Activated T-cell treated with anti-CD3 and anti-CD28 coated beads for 1 hour (primary cell): ENCODE measurements around the gene SLC28A3.
"Not testable (repeated sequence)": the region's sequence is repeated elsewhere in the genome, so short reads cannot be mapped to it uniquely, and the experiment has no call there.

Source experiments
- DNase-seq: peaks from one replicate; pipeline ENCODE4 v3.0.0-alpha.2; 2020; ENCODE audit warnings: low read depth

SLC28A3 gene

GRCh38 chr9:84340535-84340934 lies at the start of gene SLC28A3:
TSS of gene SLC28A3 (minus strand) at chr9:84340758. CDS start at chr9:84340633, 125 bp downstream.
- DNase-seq = no peak

GRCh38 chr9:84390254-84390653 lies 49.7 kb upstream of the SLC28A3 start:
- DNase-seq = not testable (repeated sequence)

GRCh38 chr9:84387821-84388220 lies 47.3 kb upstream of the SLC28A3 start:
- no peak for DNase-seq

GRCh38 chr9:84386753-84387152 lies 46.2 kb upstream of the SLC28A3 start:
- no peak for DNase-seq

GRCh38 chr9:84385386-84386040 lies 45.0 kb upstream of the SLC28A3 start:
- no peak for DNase-seq

GRCh38 chr9:84384617-84385016 lies 44.1 kb upstream of the SLC28A3 start:
- DNase-seq = no peak

GRCh38 chr9:84383178-84383577 lies 42.6 kb upstream of the SLC28A3 start:
- DNase-seq = no peak

GRCh38 chr9:84382720-84383119 lies 42.2 kb upstream of the SLC28A3 start:
- no peak for DNase-seq

- no peak for DNase-seq
Observed at GRCh38 chr9:84381508-84381907, 41.0 kb upstream of the SLC28A3 start.

- DNase-seq = no peak
Observed at GRCh38 chr9:84379740-84380139, 39.2 kb upstream of the SLC28A3 start.

GRCh38 chr9:84375954-84376353 lies 35.4 kb upstream of the SLC28A3 start:
- no peak for DNase-seq

GRCh38 chr9:84374516-84374915 lies 34.0 kb upstream of the SLC28A3 start:
- no peak for DNase-seq

GRCh38 chr9:84374013-84374412 lies 33.5 kb upstream of the SLC28A3 start:
- no peak for DNase-seq

- DNase-seq = no peak
Observed at GRCh38 chr9:84371737-84372136, 31.2 kb upstream of the SLC28A3 start.

- DNase-seq = no peak
Observed at GRCh38 chr9:84368601-84369000, 28.0 kb upstream of the SLC28A3 start.

- DNase-seq = not testable (repeated sequence)
Observed at GRCh38 chr9:84367726-84368125, 27.2 kb upstream of the SLC28A3 start.

GRCh38 chr9:84366683-84367082 lies 26.1 kb upstream of the SLC28A3 start:
- no peak for DNase-seq

GRCh38 chr9:84364894-84365490 lies 24.4 kb upstream of the SLC28A3 start:
- DNase-seq = not testable (repeated sequence)

GRCh38 chr9:84361645-84362044 lies 21.1 kb upstream of the SLC28A3 start:
- DNase-seq = no peak

GRCh38 chr9:84357275-84357674 lies 16.7 kb upstream of the SLC28A3 start:
- no peak for DNase-seq

GRCh38 chr9:84354035-84354434 lies 13.5 kb upstream of the SLC28A3 start:
- no peak for DNase-seq

- no peak for DNase-seq
Observed at GRCh38 chr9:84349671-84350070, 9.1 kb upstream of the SLC28A3 start.

GRCh38 chr9:84343111-84343521 lies 2.6 kb upstream of the SLC28A3 start:
- no peak for DNase-seq

GRCh38 chr9:84339962-84340361 lies 596 bp downstream of the SLC28A3 start:
- no peak for DNase-seq
